Right renal pelvis (tissue), 4 donors: ENCODE data around the gene PRR7. TPM values are rescaled to one million over a fixed set of nuclear protein-coding genes. Genes with fewer than 3 reads are reported as not detected.

Experiments
- DNase-seq, 4 donors: peaks; one replicate each; pipeline ENCODE4 v3.0.0-alpha.2; 2013; ENCODE audit warnings: low read depth in 4 of 4, low spot score in 3 of 4, missing footprints in 1 of 4
- polyA plus RNA-seq, 4 donors: library from polyadenylated mRNA; unstranded; fragments of 120-200 nt; gene quantifications; one replicate each; pipeline ENCODE4 v1.2.1, GENCODE V29; 2013; ENCODE audit not compliant: insufficient read length in 4 of 4

PRR7 gene
- polyA plus RNA-seq, 4 donors, result 0.83 to 3.8 (median 1.2) TPM

GRCh38 chr5:177449140-177450061 lies 2.8 kb downstream of the PRR7 start:
- DNase-seq, result no peak

GRCh38 chr5:177450667-177451424 lies 4.2 kb downstream of the PRR7 start:
- DNase-seq, result no peak

- no peak for DNase-seq
Measured at GRCh38 chr5:177452688-177453638, 6.3 kb downstream of the PRR7 start.

GRCh38 chr5:177453852-177454396 lies 7.3 kb downstream of the PRR7 start:
- no peak for DNase-seq

- peak in 2 of 4 donors; percentile 83 to 84 for DNase-seq
Measured at GRCh38 chr5:177454397-177455035, 7.9 kb downstream of the PRR7 start.

- DNase-seq, result peak in 1 of 4 donors; percentile 67
Measured at GRCh38 chr5:177455036-177455660, 8.5 kb downstream of the PRR7 start.

GRCh38 chr5:177455661-177456590 lies 9.3 kb downstream of the PRR7 start:
- DNase-seq, result peak; percentile 85 to 91 (median 87)

- no peak for DNase-seq
Measured at GRCh38 chr5:177456591-177456964, 10.0 kb downstream of the PRR7 start.

- DNase-seq, result peak in 2 of 4 donors; percentile 68 to 89
Measured at GRCh38 chr5:177456976-177457851, 10.6 kb downstream of the PRR7 start.

GRCh38 chr5:177457852-177458681 lies 11.5 kb downstream of the PRR7 start:
- DNase-seq, result no peak

GRCh38 chr5:177458912-177459350 lies 12.3 kb downstream of the PRR7 start:
- no peak for DNase-seq

- DNase-seq, result no peak
Measured at GRCh38 chr5:177459357-177459756, 12.7 kb downstream of the PRR7 start.

GRCh38 chr5:177459819-177460628 lies 13.4 kb downstream of the PRR7 start:
- DNase-seq, result no peak

- DNase-seq, result no peak
Measured at GRCh38 chr5:177462021-177462670, 15.5 kb downstream of the PRR7 start.

- no peak for DNase-seq
Measured at GRCh38 chr5:177465044-177465443, 18.4 kb downstream of the PRR7 start.
